Measurements from ENCODE around the gene CCP110.

Gene CCP110

GRCh38 chr16:19601083-19601976 lies 77.6 kb downstream of the CCP110 start:
- no peak for DNase-seq

Data from activated CD8-positive, alpha-beta memory T cell treated with anti-CD3 and anti-CD28 coated beads, Interleukin-2, amount 50 U/mL, for 4 hours (primary cell).